ENCODE results near the gene RRAD.

DNA sequence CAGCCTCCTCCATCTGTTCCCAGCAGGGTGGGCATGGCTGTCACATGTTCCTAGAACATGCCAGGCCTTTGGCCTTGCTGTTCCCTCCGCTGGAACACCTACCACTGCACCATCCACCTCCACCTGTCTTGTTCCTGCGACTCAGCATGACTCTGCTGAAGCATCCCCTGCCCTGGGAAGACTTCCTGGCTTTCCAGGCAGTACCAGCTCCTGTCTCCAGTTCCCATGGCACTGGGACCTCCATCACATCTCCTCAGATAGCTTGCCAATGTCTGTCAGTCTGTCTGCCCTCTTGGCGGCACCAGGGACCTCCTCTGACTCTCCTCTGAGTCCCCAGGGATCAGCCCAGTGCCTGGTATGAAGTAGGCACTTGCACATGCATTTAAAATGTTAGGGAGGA, 29.3 kb downstream of the RRAD start:
- TF ChIP-seq CTCF (IDR thresholded peaks at IDR 0.05; ENCODE audit: insufficient read depth, low read length): no peak
- TF ChIP-seq REST (IDR thresholded peaks at IDR 0.05; ENCODE audit: insufficient replicate concordance, low read depth): no peak

Measured in HL-60 (cell line).